Measurements from ENCODE around the gene GALNT9.
"Not testable (repeated sequence)": the region's sequence is repeated elsewhere in the genome, so short reads cannot be mapped to it uniquely, and the experiment has no call there.

The GALNT9 gene

DNA sequence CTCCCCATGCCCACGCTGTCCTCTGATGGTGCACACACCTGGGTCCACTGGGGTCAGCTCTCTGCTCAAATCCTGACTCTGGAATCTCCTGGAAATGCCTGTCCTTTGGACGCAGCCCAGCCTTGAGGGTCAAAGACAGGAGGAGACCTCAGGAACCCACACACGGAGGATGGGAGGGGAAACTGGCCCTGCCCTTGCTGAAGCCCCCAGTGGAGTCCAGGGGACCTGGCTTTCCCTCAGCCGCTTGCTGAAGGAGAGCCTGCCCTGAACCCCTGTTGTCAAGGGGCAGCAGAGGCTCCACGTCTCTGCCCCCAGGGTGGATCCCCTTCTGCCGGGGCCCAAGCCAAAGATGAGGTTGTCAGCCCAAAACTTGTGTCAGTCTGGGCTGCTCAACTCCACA, 16.9 kb downstream of the GALNT9 start:
- DNase-seq (ENCODE audit: low spot score) = no peak

DNA sequence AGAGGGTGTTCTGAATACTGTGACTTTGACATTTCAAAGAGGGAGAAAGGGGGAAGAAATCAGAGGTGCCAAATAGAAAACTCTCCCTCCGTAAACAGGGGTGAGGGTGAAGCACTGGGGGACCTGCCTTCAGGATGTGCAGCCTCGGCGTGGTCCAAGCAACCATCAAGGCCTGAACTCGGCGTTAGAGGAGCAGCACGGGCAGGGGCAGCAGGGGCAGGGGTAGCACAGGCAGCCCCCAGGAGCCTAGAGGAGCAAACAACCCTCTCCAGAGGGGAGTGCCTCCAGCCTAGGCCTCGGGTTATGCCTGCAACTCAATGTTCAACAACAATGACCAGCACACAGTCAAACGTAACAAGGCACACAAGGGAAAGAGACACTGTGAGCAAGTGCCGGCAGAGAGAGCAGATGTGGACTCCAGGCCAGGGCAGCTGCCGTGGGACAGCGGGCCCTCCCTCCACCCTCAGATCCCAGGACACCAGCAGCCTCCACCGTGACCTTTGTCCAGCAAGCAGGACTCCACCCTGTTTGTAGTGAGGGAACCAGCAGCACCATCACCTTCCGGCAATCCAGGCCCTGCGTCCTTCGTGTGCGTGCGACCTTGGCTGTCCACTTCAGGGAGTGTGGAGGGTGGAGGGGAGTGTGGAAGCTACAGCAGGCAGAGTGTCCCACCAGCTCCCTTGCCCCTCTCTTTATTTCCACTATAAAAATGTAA, 18.0 kb downstream of the GALNT9 start:
- DNase-seq (ENCODE audit: low spot score) = no peak

DNA sequence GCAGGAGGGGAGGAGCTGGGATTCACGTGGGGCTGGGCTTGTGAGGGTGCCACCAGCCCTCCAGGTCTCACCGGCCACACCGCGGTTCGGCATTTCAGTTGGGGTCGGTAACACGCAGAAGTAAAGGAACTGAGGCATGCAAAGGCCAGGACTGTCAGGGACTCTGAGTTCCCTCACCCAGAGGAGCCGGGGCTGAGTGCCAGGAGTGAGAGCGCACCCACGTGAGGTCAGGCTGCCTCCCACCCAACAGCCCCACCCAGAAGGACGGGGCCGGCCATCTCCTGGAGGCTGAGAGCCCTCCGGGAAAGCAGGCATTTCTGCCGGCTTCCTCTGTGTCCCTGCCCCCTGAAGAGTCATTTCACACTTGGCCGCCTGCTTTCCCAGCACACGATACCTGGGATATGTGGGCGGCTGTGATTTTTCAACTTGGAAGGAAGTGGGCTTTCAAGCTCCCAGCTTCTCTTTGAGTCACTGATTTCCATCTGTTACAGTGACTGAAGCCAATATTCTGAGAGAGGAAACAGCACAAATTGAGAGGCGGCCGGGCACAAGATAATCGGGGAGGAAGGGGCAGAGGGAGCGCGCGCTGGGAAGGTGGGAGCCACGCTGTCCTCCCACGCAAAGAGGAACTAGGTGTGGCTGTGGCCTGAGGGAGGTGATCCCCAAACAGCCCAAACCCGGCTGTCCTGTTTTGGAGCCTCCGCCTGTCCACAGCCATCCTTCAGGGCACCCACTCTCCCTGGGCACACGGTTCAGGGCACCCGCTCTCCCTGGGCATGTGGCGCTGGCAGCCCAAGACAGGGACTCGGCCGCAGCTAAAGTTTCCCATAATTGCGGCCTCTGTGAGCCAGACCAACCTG, 19.0 kb downstream of the GALNT9 start:
- no peak for DNase-seq (ENCODE audit: low spot score)

DNA sequence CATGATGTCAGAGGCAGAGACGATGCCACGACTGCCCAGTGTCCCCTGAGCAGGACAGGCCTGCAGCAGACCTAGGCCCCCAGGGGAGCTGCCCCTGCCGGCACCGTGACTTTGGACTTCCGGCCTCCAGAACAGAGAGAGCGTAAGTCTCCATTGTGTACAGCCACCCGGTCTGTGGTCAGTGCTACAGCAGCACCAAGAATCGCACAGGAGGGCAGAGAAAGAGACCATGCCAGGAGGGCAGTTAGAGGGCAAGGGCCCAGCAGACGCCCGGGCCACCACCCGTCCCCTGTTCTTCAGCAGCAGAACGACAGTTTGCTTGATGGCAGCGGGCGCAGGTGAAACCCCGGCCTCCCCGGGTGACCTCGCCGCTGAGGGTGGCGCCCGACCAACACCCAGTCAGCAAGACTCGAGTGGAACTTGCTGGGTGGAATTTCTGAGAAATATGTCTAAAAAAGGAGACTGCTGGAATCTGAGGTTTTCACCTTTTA, 19.7 kb downstream of the GALNT9 start:
- no peak for DNase-seq (ENCODE audit: low spot score)

DNA sequence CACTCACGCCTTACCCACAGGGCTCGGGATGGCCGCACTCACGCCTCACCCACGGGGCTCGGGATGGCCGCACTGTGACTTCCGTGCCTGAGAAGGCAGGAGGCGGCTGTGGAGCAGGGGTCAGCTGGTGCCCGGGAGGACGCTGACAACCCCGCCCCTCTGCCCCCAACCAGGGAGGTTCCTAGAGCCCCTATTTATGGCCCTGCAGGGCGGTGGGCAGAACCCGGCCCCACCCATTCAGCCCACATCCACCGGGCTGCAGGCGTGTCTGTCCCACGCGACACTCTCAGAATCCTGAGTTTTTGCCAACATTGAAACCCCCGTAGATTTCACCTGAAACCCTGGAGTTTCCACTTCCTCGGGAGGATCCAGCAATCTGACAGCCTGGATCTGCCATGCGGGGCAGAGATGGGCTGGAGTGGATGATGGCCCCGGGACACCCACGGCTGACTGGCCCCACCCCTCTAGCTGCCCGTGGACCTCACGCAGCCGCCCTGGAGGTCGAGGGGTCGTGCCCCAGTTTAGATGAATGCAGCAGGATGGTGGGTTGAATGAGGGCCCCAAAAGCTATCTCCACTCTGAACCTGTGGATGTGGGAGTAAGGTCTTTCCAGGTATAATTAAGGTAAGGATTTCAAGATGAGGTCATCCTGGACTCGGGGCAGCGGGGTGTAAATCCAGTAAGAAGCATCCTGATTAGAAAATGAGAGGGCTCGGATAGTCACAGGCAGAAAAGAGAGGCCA, 20.4 kb downstream of the GALNT9 start:
- DNase-seq (ENCODE audit: low spot score) = no peak

DNA sequence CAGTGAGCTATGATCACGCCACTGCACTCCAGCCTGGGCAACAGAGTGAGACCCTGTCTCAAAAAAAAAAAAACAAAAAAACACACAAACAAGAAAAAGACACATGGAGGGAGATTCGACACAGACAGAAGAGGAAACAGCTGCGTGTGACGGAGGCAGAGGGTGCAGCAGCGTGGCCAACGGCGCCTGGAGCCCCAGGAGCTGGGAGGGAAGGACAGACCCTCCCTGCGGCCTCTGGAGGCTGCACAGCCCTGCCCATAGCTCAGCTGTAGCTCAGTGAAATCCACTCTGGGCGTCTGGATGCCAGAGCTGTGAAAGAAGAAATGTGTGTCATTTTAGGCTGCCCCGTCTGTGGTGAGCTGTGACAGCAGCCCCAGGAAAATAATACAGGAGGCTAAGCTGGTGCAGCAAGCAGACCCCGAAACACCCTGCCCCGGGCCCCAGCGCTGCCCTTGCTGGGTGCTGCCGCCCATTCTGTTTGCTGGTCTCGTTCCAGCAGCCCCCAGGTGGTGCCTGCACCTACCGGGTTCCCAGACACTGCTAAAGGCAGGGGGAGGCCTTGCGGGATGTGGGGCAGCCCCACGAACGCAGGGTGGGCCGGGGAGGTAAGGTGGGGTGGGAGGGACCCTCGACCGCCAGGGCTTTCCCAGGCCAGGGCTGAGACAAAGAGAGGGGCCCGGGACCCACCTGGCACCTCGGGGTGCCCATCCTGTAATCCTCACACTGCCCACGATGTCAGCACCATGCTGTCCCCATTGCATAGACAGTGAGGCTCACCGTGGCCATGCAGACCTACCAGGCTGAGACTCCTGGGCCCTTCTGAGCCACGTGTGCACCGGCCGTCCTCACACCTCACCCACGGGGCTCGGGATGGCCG, 21.2 kb downstream of the GALNT9 start:
- no peak for DNase-seq (ENCODE audit: low spot score)

DNA sequence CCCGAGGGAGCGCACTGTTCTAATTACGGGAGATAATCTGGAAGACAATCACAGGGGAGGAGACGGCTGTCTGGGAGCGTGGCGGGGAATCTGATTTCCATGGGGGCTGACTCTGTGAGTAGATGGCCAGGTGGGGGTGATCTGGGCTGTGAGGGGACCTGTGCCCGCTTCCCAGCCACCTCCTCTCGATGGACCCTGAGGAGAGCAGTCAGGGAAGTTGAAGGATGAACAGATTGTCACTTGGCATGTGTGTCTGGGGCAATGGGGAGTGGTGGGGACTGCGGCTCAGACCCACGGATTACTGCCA, 22.6 kb downstream of the GALNT9 start:
- no peak for DNase-seq (ENCODE audit: low spot score)

DNA sequence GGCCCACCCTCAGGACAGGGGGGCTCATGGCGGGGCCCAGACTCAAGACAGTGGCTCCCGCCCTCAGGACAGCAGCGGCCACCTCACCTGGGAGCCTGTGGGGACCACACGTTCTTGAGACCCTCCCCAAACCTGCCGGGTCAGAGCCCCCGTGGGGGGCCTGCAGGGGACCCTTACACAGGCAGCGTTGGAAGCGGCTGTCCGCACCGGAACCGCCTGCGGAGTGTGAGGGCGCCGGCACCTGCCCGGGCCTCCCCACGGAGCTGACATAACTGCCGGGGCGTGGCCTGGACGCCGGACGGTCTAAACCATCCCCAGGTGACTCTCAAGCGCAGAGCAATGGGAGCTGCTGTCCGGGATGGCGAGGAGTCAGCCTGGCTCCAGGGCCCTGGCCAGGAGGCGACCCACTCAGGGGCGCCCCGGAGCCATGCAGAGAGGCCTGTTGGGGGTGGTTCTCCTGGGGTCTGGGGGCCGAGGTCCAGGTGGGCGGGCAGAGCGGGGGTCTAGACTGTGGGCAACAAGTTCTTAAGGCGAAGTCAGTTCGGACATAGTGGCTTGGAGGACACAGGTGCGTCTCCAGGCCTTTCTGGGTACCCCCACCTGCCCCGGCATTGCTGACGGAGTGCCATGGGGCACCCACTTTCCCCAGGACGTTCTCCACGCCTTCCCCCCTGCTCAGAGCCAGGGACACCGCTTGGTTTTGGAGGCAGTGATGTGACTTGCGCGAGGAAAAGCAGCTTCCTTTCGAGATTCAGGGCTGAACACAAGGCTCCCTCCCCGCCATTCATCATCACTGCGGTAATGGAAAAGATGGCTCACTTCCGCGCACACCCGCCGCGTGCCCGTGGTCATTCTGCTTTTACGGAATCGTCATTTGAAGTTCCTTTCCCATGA, 23.2 kb downstream of the GALNT9 start:
- DNase-seq (ENCODE audit: low spot score) = no peak

DNA sequence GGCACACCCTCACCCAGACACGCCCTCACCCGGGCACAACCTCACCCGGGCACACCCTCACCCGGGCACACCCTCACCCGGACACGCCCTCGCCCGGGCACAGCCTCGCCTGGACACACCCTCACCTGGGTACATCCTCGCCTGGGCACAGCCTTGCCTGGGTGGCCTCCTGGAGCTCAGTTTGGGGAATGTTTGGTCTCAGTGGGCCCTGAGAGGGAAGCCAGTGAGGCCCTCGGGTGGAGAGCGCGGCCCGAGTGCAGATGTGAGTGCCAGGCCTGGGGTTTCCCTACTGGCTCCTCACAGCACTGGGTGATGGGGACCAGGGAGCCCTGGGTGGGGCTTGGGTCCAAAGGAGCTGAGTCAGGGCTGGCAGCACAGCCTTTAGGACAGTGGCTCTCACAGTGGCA, 23.8 kb downstream of the GALNT9 start:
- DNase-seq (ENCODE audit: low spot score) = no peak

DNA sequence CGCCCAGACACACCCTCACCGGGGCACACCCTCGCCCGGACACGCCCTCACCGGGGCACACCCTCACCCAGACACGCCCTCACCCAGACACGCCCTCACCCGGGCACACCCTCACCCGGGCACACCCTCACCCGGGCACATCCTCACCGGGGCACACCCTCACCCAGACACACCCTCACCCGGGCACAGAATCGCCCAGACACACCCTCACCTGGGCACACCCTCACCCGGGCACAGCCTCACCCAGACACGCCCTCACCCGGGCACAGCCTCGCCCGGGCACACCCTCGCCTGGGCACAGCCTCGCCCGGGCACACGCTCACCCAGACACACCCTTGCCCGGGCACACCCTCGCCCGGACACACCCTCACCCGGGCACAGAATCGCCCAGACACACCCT, 24.5 kb downstream of the GALNT9 start:
- DNase-seq (ENCODE audit: low spot score) = not testable (repeated sequence)

DNA sequence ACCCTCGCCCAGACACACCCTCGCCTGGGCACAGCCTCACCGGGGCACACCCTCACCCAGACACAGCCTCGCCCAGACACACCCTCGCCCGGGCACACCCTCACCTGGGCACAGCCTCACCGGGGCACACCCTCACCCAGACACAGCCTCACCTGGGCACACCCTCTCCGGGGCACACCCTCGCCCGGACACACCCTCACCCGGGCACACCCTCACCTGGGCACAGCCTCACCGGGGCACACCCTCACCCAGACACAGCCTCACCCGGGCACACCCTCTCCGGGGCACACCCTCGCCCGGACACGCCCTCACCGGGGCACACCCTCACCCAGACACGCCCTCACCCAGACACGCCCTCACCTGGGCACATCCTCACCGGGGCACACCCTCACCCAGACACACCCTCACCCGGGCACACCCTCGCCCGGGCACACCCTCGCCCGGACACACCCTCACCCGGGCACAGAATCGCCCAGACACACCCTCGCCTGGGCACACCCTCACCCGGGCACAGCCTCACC, 25.5 kb downstream of the GALNT9 start:
- not testable (repeated sequence) for DNase-seq (ENCODE audit: low spot score)

DNA sequence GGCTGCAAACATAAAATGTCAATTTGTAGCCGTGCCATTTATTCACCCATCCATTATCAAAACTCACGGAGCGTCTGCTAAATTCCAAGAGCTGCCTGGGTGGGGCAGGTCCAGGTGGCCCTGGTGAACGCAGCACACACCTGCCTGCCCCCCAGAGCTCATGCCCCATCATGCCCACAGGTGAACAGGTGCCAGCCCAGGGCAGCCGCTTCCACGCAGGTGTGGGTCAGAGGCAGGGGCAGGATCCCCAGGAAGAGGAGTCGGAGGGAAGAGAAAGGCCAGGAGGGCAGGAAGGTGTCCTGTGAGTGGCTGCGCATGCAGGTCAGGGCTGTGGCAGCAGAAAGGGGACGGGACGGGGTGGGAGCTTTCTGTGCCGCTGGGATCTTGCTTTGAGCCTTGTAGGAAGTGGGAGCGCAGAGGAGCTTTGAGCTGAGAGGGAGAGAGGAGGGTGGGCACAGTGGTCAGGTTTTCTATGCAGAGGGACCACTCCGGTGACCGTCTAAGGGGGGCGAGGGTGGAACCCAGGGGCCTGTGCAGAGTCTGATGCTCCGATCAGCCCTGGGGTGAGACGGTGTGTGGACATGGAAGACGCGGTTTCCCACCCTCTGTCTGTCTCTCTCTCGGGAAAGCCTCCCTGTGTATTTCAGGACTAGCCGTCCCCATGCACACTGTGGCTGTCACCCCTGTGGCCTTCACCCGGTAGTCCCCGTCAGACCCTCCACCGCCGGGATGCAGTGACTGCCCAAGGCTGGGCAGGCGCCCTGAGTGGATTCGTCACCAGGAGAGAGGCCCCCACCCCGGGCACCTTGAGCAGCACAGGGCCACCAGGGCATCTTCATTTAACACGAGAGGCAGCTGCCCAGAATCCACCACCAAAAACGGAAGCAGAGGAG, 26.7 kb downstream of the GALNT9 start:
- DNase-seq (ENCODE audit: low spot score) = no peak

DNA sequence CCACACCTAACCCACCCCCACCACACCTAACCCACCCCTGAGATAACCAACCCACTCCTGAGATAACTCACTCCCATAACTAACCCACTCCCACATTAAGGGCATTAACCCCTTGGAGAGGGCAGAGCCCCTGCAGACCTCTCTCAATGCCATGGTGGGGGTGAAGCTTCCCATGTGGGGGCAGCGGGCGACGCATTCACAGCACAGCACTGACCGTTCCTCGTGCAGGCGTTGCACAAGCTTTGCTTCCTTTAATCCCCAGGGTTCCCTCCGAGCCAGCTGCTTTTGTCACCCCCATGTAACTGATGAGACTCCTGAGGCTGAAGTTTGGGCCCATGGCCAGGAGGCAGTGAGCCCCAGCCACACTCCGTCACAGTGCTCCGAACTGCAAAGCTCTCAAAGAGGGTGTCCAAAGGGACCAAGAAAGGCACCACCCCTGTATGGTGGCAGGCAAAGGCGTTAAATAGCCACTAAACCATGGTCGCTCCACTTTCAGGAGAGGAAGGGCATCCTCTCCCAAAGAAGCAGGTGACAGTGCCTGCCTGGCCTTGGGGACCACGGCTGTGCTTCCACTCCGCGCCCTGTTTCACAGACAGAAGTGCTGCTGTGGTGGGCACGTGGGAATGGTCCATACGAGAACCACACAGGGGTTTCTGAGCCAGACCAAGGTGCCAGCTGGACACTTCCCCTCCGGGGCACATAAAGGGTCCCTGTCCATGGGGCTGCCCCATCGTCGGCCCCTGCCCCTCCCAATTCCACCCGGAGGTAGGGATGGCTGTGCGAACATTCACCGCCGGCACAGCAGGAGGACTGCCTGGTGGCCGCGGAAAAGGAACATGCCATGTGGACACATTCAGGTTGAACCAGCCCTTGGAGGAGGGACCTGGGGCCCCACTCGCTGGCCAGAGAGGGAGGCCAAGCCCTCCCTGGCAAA, 28.3 kb downstream of the GALNT9 start:
- DNase-seq (ENCODE audit: low spot score) = no peak

DNA sequence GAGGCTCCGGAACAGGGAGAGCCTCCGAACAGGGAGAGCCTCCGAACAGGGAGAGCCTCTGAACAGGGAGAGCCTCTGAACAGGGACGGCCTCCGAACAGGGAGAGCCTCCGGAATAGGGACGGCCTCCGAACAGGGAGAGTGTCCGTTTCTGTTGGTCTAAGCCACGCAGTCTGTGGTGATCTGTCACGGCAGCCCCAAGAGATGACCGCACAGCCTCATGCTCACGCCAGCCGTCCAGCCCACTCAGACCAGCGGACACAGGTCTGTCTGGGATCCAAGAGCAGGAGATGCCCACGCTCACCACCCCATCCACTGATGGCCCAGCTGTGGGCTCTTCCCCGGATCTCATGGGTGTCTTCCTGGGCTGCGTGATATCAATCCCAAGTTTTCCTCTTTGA, 33.3 kb downstream of the GALNT9 start:
- no peak for DNase-seq (ENCODE audit: low spot score)

DNA sequence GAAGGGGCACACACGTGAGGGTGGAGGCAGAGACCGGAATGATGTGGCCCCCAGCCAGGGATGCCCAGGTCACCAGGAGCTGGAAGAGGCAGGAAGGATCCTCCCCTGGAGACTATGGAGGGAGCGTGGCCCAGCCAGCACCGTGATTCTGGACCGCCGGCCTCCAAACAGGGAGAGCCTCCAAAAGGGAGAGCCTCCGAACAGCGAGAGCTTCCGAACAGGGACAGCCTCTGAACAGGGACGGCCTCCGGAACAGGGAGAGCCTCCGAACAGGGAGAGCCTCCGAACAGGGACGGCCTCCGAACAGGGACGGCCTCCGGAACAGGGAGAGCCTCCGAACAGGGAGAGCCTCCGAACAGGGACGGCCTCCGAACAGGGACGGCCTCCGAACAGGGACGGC, 33.8 kb downstream of the GALNT9 start:
- not testable (repeated sequence) for DNase-seq (ENCODE audit: low spot score)

DNA sequence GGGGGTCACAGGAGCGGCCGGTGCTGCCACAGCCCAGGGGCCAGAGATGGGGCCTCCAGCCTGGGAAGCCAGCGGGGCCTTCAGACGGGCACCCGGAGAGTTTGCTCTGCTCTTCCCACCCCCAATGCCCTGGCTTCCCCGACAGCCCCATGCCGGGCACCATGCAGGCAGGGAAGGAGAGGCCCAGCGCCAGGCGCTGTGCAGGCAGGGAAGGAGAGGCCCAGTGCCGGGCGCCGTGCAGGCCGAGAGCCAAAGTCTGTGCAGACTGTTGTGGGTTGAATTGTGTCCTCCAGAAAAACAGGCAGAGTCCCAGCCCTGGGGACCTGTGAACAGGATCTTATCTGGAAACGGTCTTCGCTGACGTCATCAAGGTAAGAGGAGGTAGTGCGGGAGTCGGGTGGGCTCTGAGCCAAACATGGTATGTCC, 34.3 kb downstream of the GALNT9 start:
- DNase-seq (ENCODE audit: low spot score) = no peak

DNA sequence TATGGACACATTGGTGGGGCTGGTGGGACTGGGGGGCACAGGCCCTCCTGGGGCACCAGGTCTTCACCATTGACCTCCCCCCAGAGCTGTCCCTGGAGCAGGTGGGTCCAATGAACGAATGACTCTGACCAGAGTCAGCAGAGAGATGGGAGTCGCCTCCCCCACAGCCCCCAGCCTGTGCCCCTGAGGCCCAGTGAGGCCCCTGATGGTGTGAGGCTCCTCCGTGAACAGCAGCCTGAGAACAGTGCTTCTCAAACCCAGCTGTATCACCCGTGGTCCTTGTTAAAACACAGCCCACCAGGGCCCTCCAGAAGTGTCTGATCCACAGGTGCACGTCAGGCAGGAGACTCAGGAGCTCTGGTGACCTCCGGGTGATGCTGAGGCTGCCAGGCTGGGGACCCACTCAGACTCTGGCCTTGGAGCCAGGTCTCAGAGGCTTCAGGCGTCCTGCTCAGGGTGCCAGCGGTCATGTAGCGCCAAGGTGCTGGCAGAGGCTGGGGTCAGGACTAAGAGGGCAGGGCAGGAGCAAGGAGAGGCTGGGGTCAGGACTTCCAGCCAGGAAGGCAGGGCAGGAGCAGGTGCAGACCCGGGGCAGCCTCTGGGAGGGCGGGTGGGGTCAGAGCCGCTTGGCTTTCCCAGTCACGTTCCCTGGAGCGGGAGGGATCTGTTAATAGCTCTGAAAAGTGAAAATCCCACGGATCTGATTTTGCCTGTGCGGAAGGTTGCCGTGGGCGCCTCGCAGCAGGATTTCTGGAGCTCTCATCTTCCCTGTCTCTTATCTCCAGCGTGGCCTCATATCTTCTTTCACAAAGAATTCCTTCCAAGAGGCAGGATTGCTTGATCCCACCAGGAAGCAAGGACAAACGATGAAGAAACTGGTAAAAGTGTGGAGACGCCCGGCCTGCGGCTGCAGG, 35.0 kb downstream of the GALNT9 start:
- DNase-seq (ENCODE audit: low spot score) = no peak

Measured in activated CD4-positive, alpha-beta T cell treated with anti-CD3 and anti-CD28 coated beads, Interleukin-2, Interleukin-4, amounts not matched to agents 100 ng/mL and 50 ng/mL, durations not matched to agents 16 hours and 8 hours (primary cell).